ENCODE results near the gene FAM181B. TPM values are rescaled to one million over a fixed set of nuclear protein-coding genes. Genes with fewer than 3 reads are reported as not detected.
"Not testable (repeated sequence)": the region's sequence is repeated elsewhere in the genome, so short reads cannot be mapped to it uniquely, and the experiment has no call there.

The FAM181B gene
- total RNA-seq, 1 experiment from 2014 or later, result 1.8 TPM

GRCh38 chr11:82701847-82702520, 31.7 kb downstream of the FAM181B start:
- peak; percentile 13 for DNase-seq (ENCODE audit: low read depth)

GRCh38 chr11:82698576-82699352, 34.9 kb downstream of the FAM181B start:
- in situ Hi-C loops (cut with HindIII; ENCODE audit: low pct_unique_long_range_greater_than_20kb, low sequenced_read_pairs), result no loop called here
- no peak for DNase-seq (ENCODE audit: low read depth)

More at GRCh38 chr11:82701847-82702520, 31.7 kb downstream of the FAM181B start:
- in situ Hi-C loops (cut with HindIII; ENCODE audit: low pct_unique_long_range_greater_than_20kb, low sequenced_read_pairs), result no loop called here

GRCh38 chr11:82692981-82693380, 40.7 kb downstream of the FAM181B start:
- DNase-seq (ENCODE audit: low read depth), result no peak
- in situ Hi-C loops (cut with HindIII; ENCODE audit: low pct_unique_long_range_greater_than_20kb, low sequenced_read_pairs), result no loop called here

- in situ Hi-C loops (cut with HindIII; ENCODE audit: low pct_unique_long_range_greater_than_20kb, low sequenced_read_pairs); DNase-seq (ENCODE audit: low read depth): not testable (repeated sequence)
These were observed 44.3 kb downstream of the FAM181B start for GRCh38 chr11:82689347-82689746.

- in situ Hi-C loops (cut with HindIII; ENCODE audit: low pct_unique_long_range_greater_than_20kb, low sequenced_read_pairs), result no loop called here
- DNase-seq (ENCODE audit: low read depth), result no peak
These were observed 47.5 kb downstream of the FAM181B start for GRCh38 chr11:82686211-82686610.

GRCh38 chr11:82683029-82683428, 50.6 kb downstream of the FAM181B start:
- peak; percentile 5 for DNase-seq (ENCODE audit: low read depth)
- in situ Hi-C loops (cut with HindIII; ENCODE audit: low pct_unique_long_range_greater_than_20kb, low sequenced_read_pairs), result no loop called here

- peak; percentile 62 for DNase-seq (ENCODE audit: low read depth)
- in situ Hi-C loops (cut with HindIII; ENCODE audit: low pct_unique_long_range_greater_than_20kb, low sequenced_read_pairs), result no loop called here
These were observed 51.5 kb downstream of the FAM181B start for GRCh38 chr11:82682003-82682751.

- no peak for DNase-seq (ENCODE audit: low read depth)
- in situ Hi-C loops (cut with HindIII; ENCODE audit: low pct_unique_long_range_greater_than_20kb, low sequenced_read_pairs), result no loop called here
These were observed 53.4 kb downstream of the FAM181B start for GRCh38 chr11:82680252-82680651.

Other genes with a start within 250 kb of the FAM181B start
- gene PRCP, start 166.6 kb upstream of the FAM181B start, total RNA-seq (2014; rRNA removed; shearing (Covaris generic); ENCODE audit: low replicate concordance), result 21.2 and 36.0 TPM in 2 replicates
- gene DDIAS, start 167.9 kb upstream of the FAM181B start, total RNA-seq (2014; rRNA removed; shearing (Covaris generic); ENCODE audit: low replicate concordance), result 7.2 and 10.1 TPM in 2 replicates

All from Caki2 (cell line).